Retinal pigment epithelial cell (primary cell): ENCODE results near the gene PPP4R1.

Experiments
- DNase-seq: peaks from one replicate; pipeline ENCODE4 v3.0.0-alpha.2; 2010; ENCODE audit warnings: low read depth
- H3K4me3 ChIP-seq: 2 replicates; pipeline ENCODE4 v1.5.1; 2011; ENCODE audit warnings: mild to moderate bottlenecking, low read length, control low read depth, moderate library complexity
- TF ChIP-seq, protein P1 (sequence below): conservative IDR thresholded peaks from 2 replicates; pipeline ENCODE4 v1.5.1; 2011; ENCODE audit warnings: low read depth, low read length, control low read depth, inconsistent platforms

Gene PPP4R1

DNA sequence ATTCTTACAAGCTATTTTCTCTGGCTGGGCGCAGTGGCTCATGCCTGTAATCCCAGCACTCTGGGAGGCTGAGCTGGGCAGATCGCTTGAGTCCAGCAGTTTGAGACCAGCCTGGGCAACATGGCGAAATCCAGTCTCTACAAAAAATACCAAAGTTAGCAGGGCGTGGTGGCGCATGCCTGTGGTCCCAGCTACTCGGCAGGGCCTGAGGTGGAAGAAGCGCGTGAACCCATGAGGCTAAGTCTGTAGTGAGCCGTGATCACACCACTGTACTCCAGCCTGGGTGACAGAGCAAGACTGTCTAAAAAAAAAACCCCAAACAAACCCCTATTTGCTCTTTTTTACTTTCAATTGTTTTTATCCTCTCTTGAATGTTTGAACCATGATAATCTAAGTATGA lies 37.0 kb downstream of the PPP4R1 start:
- no peak overlapping the region for H3K4me3 ChIP-seq
- DNase-seq, result no peak
- TF ChIP-seq, protein P1, sequence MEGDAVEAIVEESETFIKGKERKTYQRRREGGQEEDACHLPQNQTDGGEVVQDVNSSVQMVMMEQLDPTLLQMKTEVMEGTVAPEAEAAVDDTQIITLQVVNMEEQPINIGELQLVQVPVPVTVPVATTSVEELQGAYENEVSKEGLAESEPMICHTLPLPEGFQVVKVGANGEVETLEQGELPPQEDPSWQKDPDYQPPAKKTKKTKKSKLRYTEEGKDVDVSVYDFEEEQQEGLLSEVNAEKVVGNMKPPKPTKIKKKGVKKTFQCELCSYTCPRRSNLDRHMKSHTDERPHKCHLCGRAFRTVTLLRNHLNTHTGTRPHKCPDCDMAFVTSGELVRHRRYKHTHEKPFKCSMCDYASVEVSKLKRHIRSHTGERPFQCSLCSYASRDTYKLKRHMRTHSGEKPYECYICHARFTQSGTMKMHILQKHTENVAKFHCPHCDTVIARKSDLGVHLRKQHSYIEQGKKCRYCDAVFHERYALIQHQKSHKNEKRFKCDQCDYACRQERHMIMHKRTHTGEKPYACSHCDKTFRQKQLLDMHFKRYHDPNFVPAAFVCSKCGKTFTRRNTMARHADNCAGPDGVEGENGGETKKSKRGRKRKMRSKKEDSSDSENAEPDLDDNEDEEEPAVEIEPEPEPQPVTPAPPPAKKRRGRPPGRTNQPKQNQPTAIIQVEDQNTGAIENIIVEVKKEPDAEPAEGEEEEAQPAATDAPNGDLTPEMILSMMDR, result no peak

DNA sequence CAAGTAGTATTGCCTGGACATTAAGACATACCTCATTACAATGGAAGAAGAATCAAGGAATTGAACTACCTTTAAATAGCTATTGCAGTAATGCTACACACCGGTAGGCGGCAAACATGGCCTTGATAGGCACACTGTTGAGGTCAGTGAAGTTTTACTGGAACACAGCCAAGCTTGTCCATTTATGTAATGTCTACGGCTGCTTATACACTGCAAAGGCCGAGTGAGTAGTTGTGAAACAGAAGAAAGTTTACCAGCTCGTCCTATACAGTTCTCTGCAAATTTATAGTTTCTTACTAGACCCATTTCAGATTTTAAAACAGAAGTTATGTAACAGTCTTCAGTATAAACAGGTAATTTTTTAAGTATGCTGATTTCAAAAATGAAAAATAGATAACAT lies 38.8 kb downstream of the PPP4R1 start:
- no peak overlapping the region for H3K4me3 ChIP-seq
- TF ChIP-seq, protein P1, result peak; percentile 94
- peak; percentile 91 for DNase-seq

DNA sequence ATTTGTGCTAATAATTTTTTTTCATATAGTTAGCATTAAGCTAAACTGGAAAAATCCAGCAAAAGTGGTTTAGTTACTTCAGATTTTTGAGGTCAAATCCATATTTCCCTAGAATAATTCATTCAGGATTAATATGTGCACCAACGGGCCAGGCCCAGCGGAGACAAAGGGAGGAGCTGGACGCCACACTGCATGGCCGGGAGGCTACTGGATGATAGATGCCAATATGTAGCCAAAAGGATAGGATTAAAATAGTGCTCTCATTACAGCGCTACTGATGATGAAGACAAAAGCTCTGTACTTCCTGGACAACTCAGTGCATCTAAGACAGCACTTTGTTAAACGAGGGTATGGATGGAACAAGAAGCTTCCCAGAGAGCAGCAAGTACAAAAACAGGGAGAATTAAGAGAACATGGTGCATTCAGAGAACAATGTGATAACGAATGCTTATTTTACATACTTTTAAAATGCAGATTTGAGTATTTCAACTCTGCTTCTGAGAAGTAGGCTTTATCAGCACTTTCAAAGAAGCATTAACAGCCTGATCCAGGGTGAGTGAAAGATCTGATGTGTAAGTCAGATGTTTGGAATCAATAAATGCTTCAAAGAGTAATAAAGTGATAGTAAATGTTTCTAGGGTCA lies 39.8 kb downstream of the PPP4R1 start:
- TF ChIP-seq, protein P1, result no peak
- no peak for DNase-seq
- no peak overlapping the region for H3K4me3 ChIP-seq

DNA sequence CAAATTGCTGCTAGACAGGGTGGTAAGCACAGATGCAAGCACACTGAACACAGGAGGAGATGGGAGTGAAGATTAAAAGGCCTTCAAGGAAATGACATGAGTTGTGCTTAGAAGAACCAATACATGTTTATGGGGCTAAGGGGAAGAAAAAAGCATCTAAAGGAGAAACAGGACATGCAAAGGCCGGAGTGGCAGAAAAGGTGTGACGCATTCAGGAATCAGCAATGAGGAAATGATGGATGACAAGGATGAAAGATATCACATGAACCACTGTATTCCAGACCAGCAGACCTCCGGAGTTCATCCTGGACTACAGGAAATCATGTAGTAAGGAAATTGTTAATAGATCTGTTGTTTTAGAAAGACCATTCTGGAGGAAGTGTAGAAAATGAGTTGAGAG lies 42.8 kb downstream of the PPP4R1 start:
- TF ChIP-seq, protein P1, result no peak
- H3K4me3 ChIP-seq, result no peak overlapping the region
- DNase-seq, result no peak

DNA sequence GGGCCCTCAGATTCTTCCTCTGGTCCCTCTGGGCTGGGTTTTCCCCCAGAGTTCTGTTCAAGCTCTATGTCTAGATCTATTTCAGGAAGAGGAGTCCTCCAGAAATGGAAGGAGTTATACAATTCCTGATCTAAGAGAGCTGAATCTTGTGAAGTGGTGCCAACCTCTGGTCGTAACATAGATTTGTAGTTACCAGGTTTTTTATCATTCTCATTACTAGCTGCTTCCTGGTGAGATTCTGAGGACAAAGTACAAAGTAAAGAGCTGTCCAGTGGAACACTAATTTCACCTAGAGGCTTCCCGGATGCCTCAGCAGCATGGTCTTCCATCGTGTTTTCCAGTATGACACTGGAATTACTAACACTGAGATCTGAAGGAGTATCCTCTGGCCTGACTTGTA lies 44.1 kb downstream of the PPP4R1 start:
- DNase-seq, result no peak
- H3K4me3 ChIP-seq, result no peak overlapping the region
- TF ChIP-seq, protein P1, result no peak

DNA sequence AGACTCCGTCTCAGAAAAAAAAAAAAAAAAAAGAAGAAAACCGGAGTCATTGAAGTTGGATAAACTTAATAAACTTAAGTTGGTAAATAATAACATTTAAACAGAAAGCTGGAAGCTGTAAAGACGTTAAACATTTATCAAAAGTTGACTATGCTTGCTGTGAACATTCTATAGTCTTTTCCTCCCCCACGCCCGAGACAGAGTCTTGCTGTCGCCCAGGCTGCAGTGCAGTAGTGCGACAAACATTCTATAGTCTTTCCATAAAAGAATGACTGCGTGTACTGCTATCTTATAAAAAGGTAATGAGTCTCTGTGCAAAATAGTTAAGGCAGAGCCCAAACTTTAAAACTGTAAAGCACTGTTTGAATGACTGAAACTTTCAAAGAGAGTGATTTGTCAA lies 45.2 kb downstream of the PPP4R1 start:
- no peak overlapping the region for H3K4me3 ChIP-seq
- no peak for DNase-seq

DNA sequence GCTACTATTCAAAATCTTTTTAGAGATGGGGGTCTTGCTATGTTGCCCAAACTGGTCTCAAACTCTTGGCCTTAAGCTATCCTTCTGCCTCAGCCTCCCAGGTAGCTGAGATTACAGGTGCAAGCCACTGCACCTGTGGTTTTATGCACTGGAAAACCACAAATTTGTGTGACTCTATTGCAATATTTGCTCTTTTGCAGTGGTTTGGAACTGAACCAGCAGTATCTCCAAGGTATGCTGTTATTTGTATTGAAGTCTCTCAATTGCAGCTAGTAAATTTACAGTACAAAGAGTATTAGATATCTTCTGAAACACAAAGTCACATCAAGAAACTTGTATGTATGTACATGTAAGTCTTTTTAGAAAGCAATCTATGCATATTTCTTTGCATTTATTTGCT lies 46.2 kb downstream of the PPP4R1 start:
- DNase-seq, result no peak
- TF ChIP-seq, protein P1, result no peak
- H3K4me3 ChIP-seq, result no peak overlapping the region

More for the DNA sequence above, 45.2 kb downstream of the PPP4R1 start:
- TF ChIP-seq, protein P1, result no peak
